Activated CD8-positive, alpha-beta memory T cell treated with anti-CD3 and anti-CD28 coated beads, Interleukin-2, amount 50 U/mL, for 24 hours (primary cell): ENCODE measurements around the gene TENM4.

ENCODE experiments used
- DNase-seq: peaks from one replicate; pipeline ENCODE4 v3.0.0-alpha.2; 2020; ENCODE audit errors: extremely low read depth

Gene TENM4

DNA sequence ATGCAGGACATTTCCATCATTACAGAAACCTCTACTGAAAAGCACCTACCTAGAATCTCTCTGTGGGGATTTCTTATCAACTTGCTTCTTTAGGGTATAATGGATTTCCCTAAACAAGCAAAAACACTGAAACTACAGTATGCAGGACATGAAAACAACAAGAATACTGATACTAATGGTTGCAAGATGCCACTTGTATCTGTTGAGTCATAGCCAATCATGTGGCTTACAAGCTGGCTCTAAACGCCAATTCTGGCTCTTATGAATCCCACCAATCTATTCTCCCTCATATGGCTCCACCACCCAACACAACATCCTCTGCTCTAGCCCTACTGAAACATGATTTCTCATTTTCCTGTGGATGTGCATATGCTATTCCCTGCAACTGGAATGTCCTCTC, 22.6 kb downstream of the TENM4 start:
- no peak for DNase-seq

DNA sequence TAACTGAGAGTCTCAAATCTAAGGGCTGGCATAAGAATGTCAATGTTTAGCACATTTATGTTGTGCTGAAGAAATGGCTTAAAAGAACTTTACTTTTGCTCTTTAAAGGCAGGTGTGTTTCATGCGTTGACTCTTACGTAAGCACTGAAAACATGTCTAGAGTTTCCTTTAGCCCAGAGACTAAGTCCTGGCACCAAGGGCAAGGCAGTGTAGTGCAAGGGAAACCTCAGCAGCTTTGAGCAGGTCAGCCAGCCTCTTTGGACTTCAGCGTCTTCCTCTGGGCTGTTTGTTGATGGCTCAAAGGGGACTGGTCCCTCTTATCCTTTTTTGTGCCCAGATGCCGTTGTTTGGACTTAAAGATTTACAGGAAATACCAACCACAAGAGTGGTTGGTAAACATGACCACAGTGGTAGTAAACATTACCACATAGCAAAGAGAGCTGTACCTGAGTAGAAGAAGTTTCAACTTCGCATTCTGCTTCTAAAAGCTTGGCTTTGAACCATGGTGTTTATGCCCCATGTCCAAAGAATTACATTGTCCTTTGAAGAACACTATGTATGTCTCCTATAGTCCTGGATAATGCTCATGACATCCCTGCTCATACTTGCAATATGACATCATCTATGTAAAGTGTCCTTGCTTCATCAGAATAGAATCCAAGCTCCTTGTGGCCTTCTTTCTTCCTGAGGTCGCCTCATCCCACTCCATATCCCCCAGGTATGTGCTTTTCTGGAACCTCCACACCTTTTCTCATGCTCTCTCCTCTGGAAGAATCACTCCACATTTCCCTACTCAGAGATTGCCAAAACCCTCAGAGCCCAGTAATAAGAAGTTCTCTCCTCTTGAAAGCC, 23.5 kb downstream of the TENM4 start:
- DNase-seq = no peak

DNA sequence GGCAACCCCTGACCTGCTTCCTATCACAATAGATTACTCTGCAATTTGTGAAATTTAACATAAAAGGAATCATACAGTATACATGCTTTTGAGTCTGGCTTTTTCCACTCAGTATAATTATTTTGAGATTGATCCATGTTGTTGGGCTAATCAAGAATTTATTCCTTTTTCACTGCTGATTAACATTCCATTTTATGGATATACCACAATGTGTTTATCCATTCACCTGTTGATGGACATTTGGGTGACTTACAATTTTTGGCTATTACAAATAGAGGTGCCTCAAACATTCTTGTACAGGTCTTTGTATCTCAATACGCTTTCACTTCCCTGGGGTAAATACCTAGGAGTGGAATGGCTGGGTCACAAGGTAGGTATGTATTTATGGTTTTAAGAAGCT, 24.9 kb downstream of the TENM4 start:
- DNase-seq = no peak

DNA sequence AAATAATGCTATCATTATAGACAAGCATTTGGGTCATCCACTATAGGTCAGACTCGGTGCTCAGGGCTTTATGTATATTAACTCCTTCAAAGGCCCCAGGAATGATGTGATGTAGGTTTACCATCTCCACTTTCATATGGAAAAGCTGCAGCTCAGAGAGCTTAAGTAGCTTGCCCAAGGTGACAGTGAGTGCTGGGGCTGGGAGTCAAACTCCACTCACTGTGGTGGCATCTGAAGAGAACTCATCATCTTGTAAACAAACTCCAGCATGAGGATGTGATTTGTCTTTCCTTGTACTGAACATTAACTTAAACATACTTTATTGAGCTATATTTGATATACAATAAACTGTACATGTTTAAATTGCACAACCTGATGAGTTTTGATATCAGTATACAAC, 25.4 kb downstream of the TENM4 start:
- no peak for DNase-seq

GRCh38 chr11:79414644-79415317, 26.0 kb downstream of the TENM4 start:
- DNase-seq = no peak

DNA sequence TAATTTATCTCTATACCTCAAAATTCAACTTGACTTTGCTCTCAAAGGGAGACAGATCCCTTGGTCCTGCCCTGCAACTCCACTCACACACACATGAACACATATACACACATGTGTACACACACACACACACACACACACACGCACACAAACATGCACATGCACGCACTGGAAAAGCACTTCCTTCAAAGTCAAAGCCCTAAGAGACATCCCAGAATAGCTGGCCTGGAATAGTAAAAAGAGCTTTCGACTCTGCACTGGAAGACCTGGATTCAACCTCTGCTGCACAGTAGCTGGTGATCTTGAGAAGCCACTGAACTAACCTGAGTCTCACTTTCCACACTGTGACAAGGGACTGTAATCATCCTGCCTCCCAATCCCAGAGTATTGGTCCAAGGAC, 26.8 kb downstream of the TENM4 start:
- DNase-seq = no peak

- no peak for DNase-seq
Observed at GRCh38 chr11:79413268-79413667, 27.6 kb downstream of the TENM4 start.

- DNase-seq = no peak
Observed at GRCh38 chr11:79412761-79413160, 28.1 kb downstream of the TENM4 start.

DNA sequence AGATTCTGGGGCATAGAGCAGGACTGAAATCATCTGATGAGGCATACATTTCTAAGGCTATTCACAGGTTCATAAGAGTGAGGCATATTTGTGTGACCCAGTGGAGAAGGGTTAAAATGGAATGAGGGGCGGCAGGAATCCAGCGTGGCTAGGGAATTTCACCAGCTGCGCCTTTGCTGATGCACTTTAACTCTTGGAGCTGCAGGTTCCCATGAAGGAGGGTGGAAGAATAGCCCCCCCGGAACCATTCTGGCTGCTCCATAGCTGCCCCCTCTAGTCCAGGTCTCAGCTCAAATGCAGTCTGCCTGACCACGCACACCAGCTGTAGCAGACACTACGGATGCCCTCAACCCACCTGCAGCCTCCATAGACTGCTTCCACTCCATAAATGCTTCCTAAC, 31.5 kb downstream of the TENM4 start:
- no peak for DNase-seq

GRCh38 chr11:79406376-79406775, 34.5 kb downstream of the TENM4 start:
- no peak for DNase-seq

GRCh38 chr11:79404806-79405205, 36.0 kb downstream of the TENM4 start:
- no peak for DNase-seq

DNA sequence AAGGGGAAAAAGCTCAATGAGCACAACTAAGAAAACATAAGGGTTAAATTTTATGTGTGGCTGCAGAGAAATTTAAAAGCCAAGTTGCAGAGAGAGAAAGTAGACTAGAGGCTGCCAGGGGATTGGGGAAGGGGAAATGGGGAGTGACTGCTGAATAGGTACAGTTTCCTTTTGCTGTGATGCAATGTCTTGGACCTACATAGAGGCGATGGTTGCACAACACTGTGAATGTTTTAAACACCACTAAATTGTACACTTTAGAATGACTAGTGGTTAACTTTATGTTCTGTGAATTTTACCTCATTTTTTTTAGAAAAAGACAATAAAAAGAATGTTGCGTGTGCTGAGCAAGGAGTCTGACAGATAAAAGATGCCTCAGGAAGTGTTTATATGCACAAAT, 36.5 kb downstream of the TENM4 start:
- no peak for DNase-seq

- DNase-seq = no peak
Observed at GRCh38 chr11:79403839-79404238, 37.0 kb downstream of the TENM4 start.

GRCh38 chr11:79402912-79403311, 37.9 kb downstream of the TENM4 start:
- no peak for DNase-seq

- DNase-seq = no peak
Observed at GRCh38 chr11:79400717-79401330, 40.0 kb downstream of the TENM4 start.

- no peak for DNase-seq
Observed at GRCh38 chr11:79400206-79400605, 40.6 kb downstream of the TENM4 start.

DNA sequence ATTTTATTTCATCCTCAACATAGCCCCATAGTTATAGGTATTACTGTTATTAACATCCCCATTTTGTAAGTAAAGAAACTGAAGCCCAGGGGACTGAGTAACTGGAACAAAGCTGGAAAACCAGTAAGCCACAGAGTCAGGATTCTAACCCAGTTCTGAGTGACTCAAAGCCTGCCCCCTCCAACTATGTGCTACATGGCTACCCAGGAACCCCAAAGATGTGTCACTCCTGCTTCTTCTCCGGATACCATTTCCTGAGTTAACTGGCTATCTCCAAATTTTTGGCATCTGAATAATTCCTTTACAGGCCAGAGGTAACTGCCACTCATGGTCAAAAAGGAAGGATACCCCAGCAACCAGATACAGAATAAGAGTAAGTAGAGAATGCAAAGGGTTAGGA, 43.6 kb downstream of the TENM4 start:
- DNase-seq = no peak

DNA sequence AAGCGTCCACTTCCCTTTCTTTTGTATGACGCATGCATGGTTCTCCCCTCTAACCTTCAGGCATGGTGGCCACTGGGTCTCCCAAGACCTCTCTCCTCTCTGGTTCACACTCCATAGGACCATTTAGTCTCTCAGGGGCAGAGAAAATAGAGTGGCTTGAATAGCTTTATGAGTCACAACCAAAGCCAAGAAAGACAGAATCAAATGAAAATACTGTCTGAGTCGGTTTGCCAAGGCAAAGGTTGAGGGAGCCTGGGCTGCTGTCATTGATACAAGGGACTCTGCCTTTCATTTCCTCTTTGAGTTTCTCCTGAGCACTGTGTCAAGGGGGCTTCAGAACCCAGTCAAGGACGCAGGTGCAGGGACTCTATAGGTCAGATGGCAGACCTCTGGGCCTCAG, 44.2 kb downstream of the TENM4 start:
- DNase-seq = no peak

- no peak for DNase-seq
Observed at GRCh38 chr11:79396001-79396400, 44.8 kb downstream of the TENM4 start.

- DNase-seq = no peak
Observed at GRCh38 chr11:79393362-79394043, 47.3 kb downstream of the TENM4 start.

DNA sequence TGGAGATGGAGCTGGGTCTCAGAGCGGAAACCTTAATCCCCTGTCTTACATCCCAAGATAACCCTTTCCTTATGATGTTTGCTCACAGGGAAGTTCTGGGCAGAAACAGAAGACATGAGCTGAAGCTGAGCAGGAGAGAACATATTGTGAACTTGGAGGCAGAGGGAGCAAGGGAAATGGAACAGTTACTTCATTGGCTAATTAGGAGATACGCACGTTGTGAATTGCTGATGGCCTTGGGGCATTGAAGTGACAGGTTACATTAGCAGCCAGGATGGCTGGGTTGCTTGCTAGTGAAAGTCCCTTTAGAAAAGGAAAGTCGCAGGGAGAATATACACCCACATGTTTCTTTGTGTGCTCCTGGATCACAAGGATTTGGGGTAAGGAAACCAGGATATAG, 48.7 kb downstream of the TENM4 start:
- no peak for DNase-seq

DNA sequence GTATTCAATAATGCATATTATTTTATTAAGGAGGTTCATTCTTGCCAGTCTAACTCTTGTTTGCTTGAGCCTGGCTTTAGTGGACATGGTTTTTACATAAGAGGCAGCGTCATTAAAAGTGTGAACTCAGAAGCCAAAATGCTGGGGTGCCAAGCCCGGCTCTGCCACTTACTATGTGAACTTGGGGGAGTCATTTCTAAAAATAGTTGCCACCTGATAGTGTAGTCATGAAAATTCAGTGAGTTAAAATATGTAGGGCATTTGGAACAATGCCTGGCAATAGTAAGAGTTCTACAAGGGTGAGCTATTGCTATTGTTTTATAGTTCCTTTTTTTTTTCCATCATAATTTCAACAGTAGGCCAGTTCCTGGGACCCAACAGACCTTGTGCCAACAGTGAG, 49.9 kb downstream of the TENM4 start:
- no peak for DNase-seq
